Anterior cingulate cortex (tissue), 58 donors: ENCODE measurements around the gene SMNDC1.
"Not testable (repeated sequence)": the region's sequence is repeated elsewhere in the genome, so short reads cannot be mapped to it uniquely, and the experiment has no call there.

ENCODE experiments used
- DNase-seq, 58 donors: peaks; one replicate each; lab custom pipeline; 2025; lab: John Stamatoyannopoulos, UW

SMNDC1 gene

GRCh38 chr10:110286841-110287240 lies 17.9 kb downstream of the SMNDC1 start:
- DNase-seq = no peak

DNA sequence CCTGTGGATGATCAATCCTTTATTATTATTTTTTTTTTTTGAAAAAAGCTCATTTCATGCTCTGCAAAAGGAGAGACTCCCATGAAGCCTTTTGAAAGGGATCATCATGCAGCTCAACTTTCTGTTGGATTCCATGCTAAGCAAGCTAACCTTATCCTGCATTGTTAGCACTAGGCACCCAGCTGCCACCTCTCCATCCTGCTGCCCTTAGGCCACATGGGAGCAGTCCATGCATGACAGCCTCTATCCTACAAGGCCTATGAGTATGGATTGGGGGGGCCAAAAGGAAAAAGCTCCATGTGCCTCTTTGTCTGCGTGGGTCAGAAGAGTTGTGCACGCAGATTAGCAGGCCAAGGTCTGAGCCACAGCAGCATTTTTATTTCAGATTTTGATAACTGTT lies 19.2 kb downstream of the SMNDC1 start:
- DNase-seq = no peak

- DNase-seq = no peak
Measured at GRCh38 chr10:110284262-110284661, 20.5 kb downstream of the SMNDC1 start.

DNA sequence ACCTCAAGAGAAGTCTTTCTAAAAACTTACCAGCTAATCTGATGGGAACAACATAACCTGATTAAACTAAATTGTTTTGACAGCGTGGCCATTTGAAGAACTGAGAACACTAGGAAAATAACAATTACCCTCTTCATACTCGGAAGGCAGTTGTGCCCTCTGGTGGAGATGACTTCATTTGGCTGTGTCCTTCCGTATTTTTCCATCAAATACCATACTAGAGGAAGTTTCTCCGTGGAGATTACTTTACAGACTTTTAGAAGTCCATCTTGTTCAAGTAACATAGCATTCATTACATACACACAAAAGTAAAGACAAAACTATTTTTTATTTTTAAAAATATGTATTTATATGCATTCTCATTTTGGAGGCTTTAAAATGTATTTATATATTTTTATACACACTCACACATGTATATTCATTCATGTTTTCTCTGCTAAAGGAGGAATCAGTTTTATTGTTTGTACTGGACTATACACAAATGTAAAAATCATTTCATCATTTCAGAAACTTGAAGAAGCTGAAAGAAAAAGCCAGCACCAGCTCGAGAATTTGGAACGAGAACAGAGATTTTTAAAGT lies 25.2 kb downstream of the SMNDC1 start:
- DNase-seq = peak in 38 of 58 donors; percentile 3 to 79 (median 37)

DNA sequence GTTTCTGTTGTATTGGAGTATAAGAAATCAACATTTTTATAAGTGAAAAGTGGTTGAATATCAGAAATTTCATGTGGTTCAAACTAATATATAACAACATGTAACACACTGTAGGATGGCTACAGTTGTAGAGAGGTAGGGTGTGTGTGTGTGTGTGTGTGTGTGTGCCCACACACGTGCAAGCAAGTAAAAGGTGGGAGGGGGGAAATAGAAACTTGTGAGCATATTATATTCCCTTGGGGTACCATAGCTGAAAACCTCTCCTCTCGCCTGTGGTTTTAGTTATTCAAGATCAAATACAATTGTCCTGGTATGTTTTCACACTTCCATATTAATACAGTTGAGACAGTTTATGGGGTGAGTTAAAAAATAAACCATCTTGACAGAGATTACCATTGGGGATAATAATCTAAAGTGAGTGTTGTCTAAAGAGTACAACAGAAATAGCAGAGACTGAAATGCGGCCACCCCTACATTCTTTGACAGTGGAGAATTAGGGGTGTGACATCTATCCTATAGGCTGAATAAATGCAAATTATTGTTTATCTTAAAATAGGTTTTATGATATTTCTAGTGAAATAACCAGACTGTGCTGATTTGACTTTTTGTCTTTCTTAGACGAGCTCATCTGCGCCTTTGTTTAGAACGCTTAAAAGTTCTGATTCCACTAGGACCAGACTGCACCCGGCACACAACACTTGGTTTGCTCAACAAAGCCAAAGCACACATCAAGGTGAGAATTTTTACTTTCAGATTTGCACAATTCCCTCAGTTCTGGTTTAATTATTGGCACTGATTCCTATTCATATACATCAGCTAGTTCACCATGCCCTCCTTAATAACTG lies 25.9 kb downstream of the SMNDC1 start:
- DNase-seq = no peak

GRCh38 chr10:110277591-110277990 lies 27.1 kb downstream of the SMNDC1 start:
- DNase-seq = no peak

- DNase-seq = no peak
Measured at GRCh38 chr10:110276603-110277002, 28.1 kb downstream of the SMNDC1 start.

DNA sequence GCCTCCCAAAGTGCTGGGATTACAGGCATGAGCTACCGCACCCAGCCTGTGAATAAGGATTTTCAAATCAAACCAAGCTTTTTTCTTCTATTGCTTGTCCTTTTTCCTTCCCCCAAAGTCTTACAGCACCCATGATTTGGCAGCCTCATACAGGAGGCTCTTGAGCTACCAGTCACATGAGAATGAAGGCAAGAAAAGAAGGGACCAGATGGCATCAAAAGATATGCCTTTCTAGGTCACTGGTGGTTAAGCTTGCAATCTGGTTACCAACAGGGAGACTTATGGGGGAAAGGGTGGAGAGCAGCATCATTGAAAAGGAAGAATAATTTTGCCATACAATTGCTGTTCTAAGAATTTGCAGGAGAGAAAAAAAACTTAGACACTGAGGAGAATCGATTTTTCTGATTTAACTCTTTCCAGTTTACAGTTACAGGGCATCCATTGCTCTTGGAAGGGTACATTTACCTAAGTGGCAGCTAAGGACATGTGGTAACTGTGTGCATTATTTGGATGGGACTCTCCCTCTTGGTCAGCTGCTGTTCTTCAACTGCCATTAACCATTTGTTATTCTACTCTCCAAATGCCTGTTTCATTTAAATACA lies 29.5 kb downstream of the SMNDC1 start:
- DNase-seq = peak in 2 of 58 donors; percentile 22 to 34

GRCh38 chr10:110274647-110275046 lies 30.1 kb downstream of the SMNDC1 start:
- no peak for DNase-seq

GRCh38 chr10:110274072-110274627 lies 30.6 kb downstream of the SMNDC1 start:
- no peak for DNase-seq

- peak in 17 of 58 donors; percentile 5 to 72 (median 21) for DNase-seq
Measured at GRCh38 chr10:110273474-110273873, 31.2 kb downstream of the SMNDC1 start.

GRCh38 chr10:110272995-110273394 lies 31.7 kb downstream of the SMNDC1 start:
- DNase-seq = not testable (repeated sequence)

- peak in 35 of 58 donors; percentile 10 to 89 (median 37) for DNase-seq
Measured at GRCh38 chr10:110269374-110270318, 35.1 kb downstream of the SMNDC1 start.

- peak in 1 of 58 donors; percentile 16 for DNase-seq
Measured at GRCh38 chr10:110268971-110269370, 35.7 kb downstream of the SMNDC1 start.

- no peak for DNase-seq
Measured at GRCh38 chr10:110268442-110268841, 36.3 kb downstream of the SMNDC1 start.

GRCh38 chr10:110267276-110267675 lies 37.4 kb downstream of the SMNDC1 start:
- DNase-seq = peak in 1 of 58 donors; percentile 13

DNA sequence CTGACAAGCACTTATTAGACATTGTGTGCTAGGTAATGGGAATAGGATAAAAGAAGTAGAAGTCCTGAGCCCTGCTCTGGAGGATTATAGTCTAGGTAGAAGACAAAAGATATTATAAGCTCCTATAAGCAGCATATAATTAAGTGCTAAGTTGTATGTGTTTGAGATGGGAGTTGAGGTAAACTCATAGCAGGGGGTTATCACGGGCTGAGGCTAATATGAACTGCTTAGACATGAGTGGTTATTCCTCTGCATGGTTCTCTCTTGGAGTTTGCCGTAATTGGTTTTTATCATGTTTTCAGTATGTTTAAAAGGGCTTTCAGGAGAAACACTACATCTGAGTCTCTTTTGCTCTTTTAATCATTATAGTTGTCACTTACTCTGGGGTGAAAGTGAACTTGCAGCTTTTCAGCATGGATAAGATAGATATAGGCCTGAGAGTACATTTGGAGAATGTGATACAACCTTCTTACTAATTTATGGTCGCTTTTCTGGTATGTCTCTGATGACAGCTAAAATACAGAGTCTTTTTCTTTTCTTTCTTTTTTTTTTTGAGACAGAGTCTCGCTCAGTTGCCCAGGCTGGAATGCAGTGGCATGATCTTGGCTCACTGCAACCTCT lies 39.0 kb downstream of the SMNDC1 start:
- no peak for DNase-seq

- DNase-seq = no peak
Measured at GRCh38 chr10:110263164-110263563, 41.6 kb downstream of the SMNDC1 start.

DNA sequence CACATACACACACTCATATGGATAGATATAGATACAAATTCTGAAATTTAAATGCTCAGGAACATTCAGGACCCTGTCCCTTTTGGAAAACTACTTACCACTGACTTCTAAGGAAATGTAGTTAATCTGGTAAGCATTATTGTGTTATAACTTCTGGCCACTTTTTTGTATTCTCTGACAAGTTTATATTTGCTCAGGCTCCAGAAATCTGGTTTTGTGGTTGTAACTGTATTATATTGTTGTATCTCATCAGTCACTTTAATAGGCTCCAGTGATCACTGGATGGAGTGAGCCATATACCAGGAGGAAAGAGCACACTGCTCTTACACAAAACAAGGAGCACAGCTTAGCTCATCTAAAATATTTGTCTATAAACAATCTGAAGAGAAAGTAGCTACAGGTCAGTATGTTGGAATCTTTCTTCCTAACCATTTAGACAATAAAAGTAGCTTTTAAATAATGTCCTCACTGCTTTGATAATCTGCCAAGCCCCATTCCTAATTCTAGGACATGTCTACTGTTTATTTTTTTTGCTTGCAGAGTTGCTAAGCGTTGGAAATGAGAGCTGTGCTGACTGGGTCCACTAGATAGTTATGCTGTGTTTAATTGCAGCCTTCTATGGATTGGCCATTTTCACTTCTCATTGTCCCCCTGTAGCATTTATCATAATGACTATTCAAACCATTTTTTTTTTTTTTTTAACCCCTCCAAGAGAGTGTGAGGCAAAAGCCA lies 43.8 kb downstream of the SMNDC1 start:
- no peak for DNase-seq
